Gastrocnemius medialis (tissue), 4 donors: ENCODE results near the gene SCN9A. TPM values are rescaled to one million over a fixed set of nuclear protein-coding genes. Genes with fewer than 3 reads are reported as not detected.

Experiments
- ATAC-seq, 2 donors: fragments of 150-250 bp; one replicate each; pipeline ENCODE4 v1.9.1; 2016
- DNase-seq, 2 donors: peaks; one replicate each; pipeline ENCODE4 v3.0.0-alpha.2; 2019
- H3K27ac ChIP-seq, 4 donors: fragments of 200-600 bp; sonication (generic); 1 replicate in 1 of 4; 2 replicates in 3 of 4; pipeline ENCODE4 v1.5.1; 2016 to 2018; ENCODE audit warnings: mild to moderate bottlenecking in 2 of 4, moderate library complexity in 1 of 4
- H3K27me3 ChIP-seq, 3 donors: fragments of 200-600 bp; sonication (generic) in 2 of 3; 1 replicate in 1 of 3; 2 replicates in 2 of 3; pipeline versions ENCODE4 v1.5.1 to v1.6.0; 2016 to 2019; ENCODE audit warnings: mild to moderate bottlenecking in 1 of 3, moderate library complexity in 1 of 3
- H3K36me3 ChIP-seq, 2 donors: fragments of 200-600 bp; sonication (generic) in 1 of 2; one replicate each; pipeline ENCODE4 v1.5.1; 2017 to 2018
- H3K4me1 ChIP-seq, 2 donors: fragments of 200-600 bp; sonication (generic) in 1 of 2; one replicate each; pipeline ENCODE4 v1.5.1; 2016 to 2017; ENCODE audit warnings: mild to moderate bottlenecking in 2 of 2
- H3K4me3 ChIP-seq, 4 donors: fragments of 200-600 bp; sonication (generic) in 3 of 4; 1 replicate in 1 of 4; 2 replicates in 3 of 4; pipeline ENCODE4 v1.5.1; 2016 to 2019; ENCODE audit warnings: mild to moderate bottlenecking in 2 of 4
- H3K9me3 ChIP-seq, 3 donors: fragments of 200-600 bp; sonication (generic) in 2 of 3; 1 replicate in 1 of 3; 2 replicates in 2 of 3; pipeline ENCODE4 v1.5.1; 2016 to 2019
- CTCF ChIP-seq, 5 experiments: fragments of 450-650 bp in 3 of 5; fragments of 200-600 bp in 2 of 5; sonication (generic) in 2 of 5; IDR thresholded peaks in 4 of 5; conservative IDR thresholded peaks in 1 of 5; 1 replicate in 4 of 5; 2 replicates in 1 of 5; pipeline ENCODE4 v1.5.1; 2016 to 2019; ENCODE audit warnings: antibody characterized with exemption in 5 of 5, mild to moderate bottlenecking in 3 of 5, moderate library complexity in 3 of 5
- POLR2A ChIP-seq, 2 donors: fragments of 450-650 bp; IDR thresholded peaks; one replicate each; pipeline ENCODE4 v1.6.1; 2017; ENCODE audit warnings: antibody characterized with exemption in 2 of 2, mild to moderate bottlenecking in 2 of 2, moderate library complexity in 2 of 2
- in situ Hi-C, 4 donors: fragments of 200-750 bp; cut with MboI; loops; one replicate each; pipeline versions ENCODE4 v1.15.0 to v1.8.0; 2017; ENCODE audit warnings: low sequenced_read_pairs in 4 of 4
- intact Hi-C: fragments of 100-400 bp; cut with DNase I; formaldehyde crosslinking; loops from one replicate; pipeline ENCODE4 v1.15.1; 2023; ENCODE audit warnings: low total_unique reads
- total RNA-seq, 4 donors: library from RNA; depleted of rRNA; stranded (reverse); fragments of >200 nt; gene quantifications; one replicate each; pipeline versions ENCODE4 v1.1.0 to v1.2.3, GENCODE V29; 2016

Gene SCN9A
- total RNA-seq, 4 donors from 2014 or later, result 0.10 to 1.1 (median 0.49) TPM

- Histone ChIP-seq H3K27me3 (no peaks in the 10 kb centered on the region), H3K9me3 (no peaks in the 10 kb centered on the region), H3K4me3 (no peak overlapping the region), H3K4me1 (no peaks in the 10 kb centered on the region), H3K36me3 (no peaks in the 10 kb centered on the region), H3K27ac (no peak overlapping the region)
- in situ Hi-C loops (no loop called here), intact Hi-C loops (no loop called here)
- no peak for ATAC-seq
- no peak for TF ChIP-seq CTCF (IDR thresholded peaks at IDR 0.05 in 4 of 5, conservative IDR thresholded peaks at IDR 0.05 in 1 of 5)
- TF ChIP-seq POLR2A (IDR thresholded peaks at IDR 0.05), result no peak
- DNase-seq, result no peak
Observed at GRCh38 chr2:166304656-166305055, 71.1 kb downstream of the SCN9A start.

GRCh38 chr2:166302036-166302435, 73.7 kb downstream of the SCN9A start:
- Histone ChIP-seq H3K4me1 (no peaks in the 10 kb centered on the region), H3K9me3 (no peaks in the 10 kb centered on the region), H3K27ac (no peak overlapping the region), H3K4me3 (no peak overlapping the region), H3K27me3 (no peaks in the 10 kb centered on the region), H3K36me3 (no peaks in the 10 kb centered on the region)
- intact Hi-C loops (no loop called here), in situ Hi-C loops (no loop called here)
- no peak for TF ChIP-seq POLR2A (IDR thresholded peaks at IDR 0.05)
- no peak for TF ChIP-seq CTCF (IDR thresholded peaks at IDR 0.05 in 4 of 5, conservative IDR thresholded peaks at IDR 0.05 in 1 of 5)
- no peak for DNase-seq
- ATAC-seq, result no peak

- H3K27me3 ChIP-seq, result no peaks in the 10 kb centered on the region
- H3K36me3 ChIP-seq, result no peaks in the 10 kb centered on the region
- no peaks in the 10 kb centered on the region for H3K9me3 ChIP-seq
- H3K4me1 ChIP-seq, result no peaks in the 10 kb centered on the region
- DNase-seq (no peak), ATAC-seq (no peak)
- in situ Hi-C loops, result no loop called here
- H3K27ac ChIP-seq, result no peak overlapping the region
- intact Hi-C loops, result no loop called here
- no peak overlapping the region for H3K4me3 ChIP-seq
- TF ChIP-seq CTCF (IDR thresholded peaks at IDR 0.05 in 4 of 5, conservative IDR thresholded peaks at IDR 0.05 in 1 of 5), result no peak
- no peak for TF ChIP-seq POLR2A (IDR thresholded peaks at IDR 0.05)
Observed at GRCh38 chr2:166297951-166298350, 77.8 kb downstream of the SCN9A start.

- Histone ChIP-seq H3K27me3 (no peaks in the 10 kb centered on the region), H3K4me3 (no peak overlapping the region), H3K4me1 (no peaks in the 10 kb centered on the region), H3K36me3 (no peaks in the 10 kb centered on the region), H3K27ac (no peak overlapping the region), H3K9me3 (no peaks in the 10 kb centered on the region)
- ATAC-seq, result no peak
- intact Hi-C loops, result no loop called here
- in situ Hi-C loops, result no loop called here
- TF ChIP-seq CTCF (IDR thresholded peaks at IDR 0.05 in 4 of 5, conservative IDR thresholded peaks at IDR 0.05 in 1 of 5), result no peak
- no peak for DNase-seq
Observed at GRCh38 chr2:166293984-166294383, 81.8 kb downstream of the SCN9A start.

GRCh38 chr2:166285215-166285614, 90.5 kb downstream of the SCN9A start:
- H3K27me3 ChIP-seq, result no peaks in the 10 kb centered on the region
- no peak overlapping the region for H3K27ac ChIP-seq
- no peaks in the 10 kb centered on the region for H3K9me3 ChIP-seq
- no peaks in the 10 kb centered on the region for H3K36me3 ChIP-seq
- H3K4me3 ChIP-seq, result no peak overlapping the region
- in situ Hi-C loops, result no loop called here
- TF ChIP-seq POLR2A (IDR thresholded peaks at IDR 0.05) (no peak), CTCF (IDR thresholded peaks at IDR 0.05 in 4 of 5, conservative IDR thresholded peaks at IDR 0.05 in 1 of 5) (no peak)
- no peaks in the 10 kb centered on the region for H3K4me1 ChIP-seq
- ATAC-seq (no peak), DNase-seq (no peak)
- intact Hi-C loops, result no loop called here
